ENCODE measurements around the gene S100PBP.
A peak's percentile ranks its signal among the peaks of the same experiment; 100 is the strongest.

S100PBP gene

GRCh38 chr1:32773764-32774463 lies 43.5 kb upstream of the S100PBP start:
- no peaks in the 10 kb centered on the region for H3K9me3 ChIP-seq (ENCODE audit: severe bottlenecking)
- ATAC-seq (ENCODE audit: low read depth) (no peak), DNase-seq (ENCODE audit: low spot score) (no peak)
- H3K4me1 ChIP-seq (ENCODE audit: insufficient read depth, poor library complexity, severe bottlenecking) = peaks cover 18% of the 10 kb centered on the region
- TF ChIP-seq CTCF (IDR thresholded peaks at IDR 0.05; ENCODE audit: poor library complexity, severe bottlenecking) = no peak
- no peak overlapping the region for H3K4me3 ChIP-seq (ENCODE audit: severe bottlenecking)
- peaks cover 84% of the 10 kb centered on the region for H3K36me3 ChIP-seq (ENCODE audit: low read depth)
- no peaks in the 10 kb centered on the region for H3K27me3 ChIP-seq (ENCODE audit: insufficient read depth, poor library complexity, severe bottlenecking)
- peak overlapping the region; percentile 75 for H3K27ac ChIP-seq (ENCODE audit: poor library complexity, severe bottlenecking)

DNA sequence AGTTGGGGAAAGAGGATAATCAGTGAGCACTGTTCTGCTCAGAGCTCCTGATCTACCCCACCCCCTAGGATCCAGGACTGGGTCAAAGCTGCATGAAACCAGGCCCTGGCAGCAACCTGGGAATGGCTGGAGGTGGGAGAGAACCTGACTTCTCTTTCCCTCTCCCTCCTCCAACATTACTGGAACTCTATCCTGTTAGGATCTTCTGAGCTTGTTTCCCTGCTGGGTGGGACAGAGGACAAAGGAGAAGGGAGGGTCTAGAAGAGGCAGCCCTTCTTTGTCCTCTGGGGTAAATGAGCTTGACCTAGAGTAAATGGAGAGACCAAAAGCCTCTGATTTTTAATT lies 43.0 kb upstream of the S100PBP start:
- peak overlapping the region; percentile 75 for H3K27ac ChIP-seq (ENCODE audit: poor library complexity, severe bottlenecking)

GRCh38 chr1:32774950-32775634 lies 42.4 kb upstream of the S100PBP start:
- ATAC-seq (ENCODE audit: low read depth) (peak; percentile 49), DNase-seq (ENCODE audit: low spot score) (no peak)
- H3K27ac ChIP-seq (ENCODE audit: poor library complexity, severe bottlenecking) = peak overlapping the region; percentile 75
- TF ChIP-seq CTCF (IDR thresholded peaks at IDR 0.05; ENCODE audit: poor library complexity, severe bottlenecking) = no peak
- peaks cover 86% of the 10 kb centered on the region for H3K36me3 ChIP-seq (ENCODE audit: low read depth)
- H3K9me3 ChIP-seq (ENCODE audit: severe bottlenecking) = no peaks in the 10 kb centered on the region
- no peaks in the 10 kb centered on the region for H3K27me3 ChIP-seq (ENCODE audit: insufficient read depth, poor library complexity, severe bottlenecking)
- H3K4me3 ChIP-seq (ENCODE audit: severe bottlenecking) = no peak overlapping the region
- peaks cover 10% of the 10 kb centered on the region for H3K4me1 ChIP-seq (ENCODE audit: insufficient read depth, poor library complexity, severe bottlenecking)

More for the DNA sequence above, 43.0 kb upstream of the S100PBP start:
- no peak overlapping the region for H3K4me3 ChIP-seq (ENCODE audit: severe bottlenecking)
- peaks cover 85% of the 10 kb centered on the region for H3K36me3 ChIP-seq (ENCODE audit: low read depth)
- peaks cover 13% of the 10 kb centered on the region for H3K4me1 ChIP-seq (ENCODE audit: insufficient read depth, poor library complexity, severe bottlenecking)
- no peak for ATAC-seq (ENCODE audit: low read depth)
- no peak for DNase-seq (ENCODE audit: low spot score)
- H3K9me3 ChIP-seq (ENCODE audit: severe bottlenecking) = no peaks in the 10 kb centered on the region
- no peaks in the 10 kb centered on the region for H3K27me3 ChIP-seq (ENCODE audit: insufficient read depth, poor library complexity, severe bottlenecking)
- no peak for TF ChIP-seq CTCF (IDR thresholded peaks at IDR 0.05; ENCODE audit: poor library complexity, severe bottlenecking)

GRCh38 chr1:32775640-32776337 lies 41.7 kb upstream of the S100PBP start:
- Histone ChIP-seq H3K27me3 (ENCODE audit: insufficient read depth, poor library complexity, severe bottlenecking) (no peaks in the 10 kb centered on the region), H3K9me3 (ENCODE audit: severe bottlenecking) (no peaks in the 10 kb centered on the region), H3K4me3 (ENCODE audit: severe bottlenecking) (no peak overlapping the region), H3K27ac (ENCODE audit: poor library complexity, severe bottlenecking) (peak overlapping the region; percentile 75), H3K4me1 (ENCODE audit: insufficient read depth, poor library complexity, severe bottlenecking) (peaks cover 17% of the 10 kb centered on the region), H3K36me3 (ENCODE audit: low read depth) (peaks cover 89% of the 10 kb centered on the region)
- no peak for DNase-seq (ENCODE audit: low spot score)
- peak; percentile 1; the same call in 1 of the 3 replicates for ATAC-seq (ENCODE audit: low read depth)
- no peak for TF ChIP-seq CTCF (IDR thresholded peaks at IDR 0.05; ENCODE audit: poor library complexity, severe bottlenecking)
